ENCODE measurements around the gene CDH12. TPM values are rescaled to one million over a fixed set of nuclear protein-coding genes. Genes with fewer than 3 reads are reported as not detected.
"Not testable (repeated sequence)": the region's sequence is repeated elsewhere in the genome, so short reads cannot be mapped to it uniquely, and the experiment has no call there.

Gene CDH12
- total RNA-seq = not detected

DNA sequence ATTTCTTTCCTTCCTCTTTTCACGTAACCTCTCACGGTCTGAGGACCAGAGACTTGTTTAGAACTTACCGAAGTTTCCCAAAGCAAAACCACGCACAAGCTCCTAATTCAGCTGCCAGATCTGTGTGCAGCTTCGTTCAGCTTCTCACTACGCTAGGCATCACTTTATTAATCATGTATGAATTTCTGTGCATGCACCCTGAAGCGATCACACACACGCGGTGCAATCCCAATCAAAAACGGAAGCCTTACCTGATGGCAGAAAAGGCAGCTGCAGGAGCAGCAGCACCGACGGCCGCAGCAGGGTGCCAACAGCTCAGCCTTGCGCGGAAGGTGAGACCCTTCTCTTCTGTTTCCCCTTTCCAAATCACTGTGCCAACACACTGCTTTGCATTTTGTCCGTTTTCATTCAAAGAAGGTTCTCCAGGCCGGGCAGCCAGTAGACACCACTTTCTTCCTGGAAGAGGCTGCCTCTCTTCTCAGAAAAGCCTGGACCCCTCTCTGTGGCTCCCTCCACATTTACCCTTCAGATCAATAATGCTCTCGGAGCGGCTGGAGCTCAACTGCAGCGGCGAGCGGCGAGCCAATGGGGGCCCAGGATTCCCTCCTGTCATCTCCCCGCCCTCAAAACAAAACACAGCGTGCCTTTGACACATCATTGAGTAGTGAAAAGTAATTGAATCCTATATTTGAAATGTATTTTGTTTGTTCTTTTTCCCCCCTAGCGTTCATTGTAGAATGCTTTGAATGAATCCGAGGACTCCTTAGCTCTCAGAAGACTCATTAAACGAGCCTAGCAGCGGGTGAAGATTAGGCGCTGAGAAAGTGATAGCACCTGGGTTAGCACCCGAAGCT is at the start of gene CDH12:
CDH12 (minus strand) TSS at position 538 of the 854 bp plus-strand sequence.
- no peaks in the 10 kb centered on the region for H3K27me3 Mint-ChIP-seq (ENCODE audit: low read depth)
- no peaks in the 10 kb centered on the region for H3K36me3 Mint-ChIP-seq (ENCODE audit: insufficient read depth)
- ATAC-seq (peak in 1 of 2 donors; percentile 40), DNase-seq (no peak)
- peaks cover 16% of the 10 kb centered on the region for H3K9me3 Mint-ChIP-seq
- peak within 1 kb of the TSS; percentile 47 for H3K4me3 Mint-ChIP-seq
- no peaks in the 10 kb centered on the region for H3K4me1 Mint-ChIP-seq (ENCODE audit: low read depth)

- ATAC-seq = no peak
- no peak for DNase-seq
- H3K4me3 Mint-ChIP-seq = no peak overlapping the region
- no peaks in the 10 kb centered on the region for H3K27me3 Mint-ChIP-seq (ENCODE audit: low read depth)
- no peaks in the 10 kb centered on the region for H3K36me3 Mint-ChIP-seq (ENCODE audit: insufficient read depth)
- H3K9me3 Mint-ChIP-seq = no peaks in the 10 kb centered on the region
- no peaks in the 10 kb centered on the region for H3K4me1 Mint-ChIP-seq (ENCODE audit: low read depth)
These were observed 48.7 kb upstream of the CDH12 start for GRCh38 chr5:22901885-22902284.

- Mint-ChIP-seq H3K4me1 (ENCODE audit: low read depth) (no peaks in the 10 kb centered on the region), H3K36me3 (ENCODE audit: insufficient read depth) (no peaks in the 10 kb centered on the region), H3K4me3 (no peak overlapping the region), H3K27me3 (ENCODE audit: low read depth) (no peaks in the 10 kb centered on the region), H3K9me3 (peaks cover 3% of the 10 kb centered on the region)
- no peak for DNase-seq
- no peak for ATAC-seq
These were observed 47.7 kb upstream of the CDH12 start for GRCh38 chr5:22900801-22901310.

DNA sequence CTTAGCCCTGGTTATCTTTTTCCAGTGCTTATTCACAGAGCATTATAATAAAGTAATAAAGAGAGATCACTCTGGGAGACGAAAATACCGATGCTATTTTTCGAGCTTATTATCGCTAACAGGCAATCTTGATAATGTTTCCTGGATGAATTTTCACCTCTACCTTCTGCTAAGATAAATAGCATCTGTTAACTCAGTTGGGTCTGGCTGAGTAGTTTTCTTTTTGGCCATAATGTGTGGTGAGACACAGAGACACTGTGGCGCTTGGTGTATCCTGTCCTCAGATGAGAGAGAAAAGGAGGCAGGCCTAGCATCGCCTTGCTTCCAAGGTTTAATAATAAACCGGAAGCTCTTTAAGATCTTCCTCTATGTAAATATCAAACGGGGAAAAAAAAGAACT is 46.2 kb upstream of the CDH12 start:
- DNase-seq (no peak), ATAC-seq (no peak)
- peaks cover 3% of the 10 kb centered on the region for H3K9me3 Mint-ChIP-seq
- no peaks in the 10 kb centered on the region for H3K36me3 Mint-ChIP-seq (ENCODE audit: insufficient read depth)
- no peak overlapping the region for H3K4me3 Mint-ChIP-seq
- no peaks in the 10 kb centered on the region for H3K4me1 Mint-ChIP-seq (ENCODE audit: low read depth)
- no peaks in the 10 kb centered on the region for H3K27me3 Mint-ChIP-seq (ENCODE audit: low read depth)

DNA sequence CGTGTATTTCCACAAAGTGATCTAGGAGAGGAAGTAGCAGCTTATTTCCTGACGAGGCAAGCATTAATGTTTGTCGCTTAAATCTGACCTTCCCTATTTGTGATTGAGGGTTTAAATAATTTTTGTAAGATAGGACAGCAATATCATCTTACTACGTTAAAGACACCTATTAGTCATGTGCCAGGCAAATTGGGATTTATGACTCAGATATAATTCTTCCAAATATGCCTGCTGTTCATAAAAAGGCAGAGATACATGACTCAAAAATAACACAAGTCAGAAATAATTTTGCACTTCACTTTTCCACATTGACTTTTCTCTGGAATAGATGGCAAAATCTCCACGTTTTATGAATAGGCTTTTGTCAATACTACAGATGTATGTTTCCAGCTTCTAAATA is 43.0 kb upstream of the CDH12 start:
- no peak overlapping the region for H3K4me3 Mint-ChIP-seq
- no peak for ATAC-seq
- no peak for DNase-seq
- no peaks in the 10 kb centered on the region for H3K27me3 Mint-ChIP-seq (ENCODE audit: low read depth)
- H3K9me3 Mint-ChIP-seq = peaks cover 10% of the 10 kb centered on the region
- no peaks in the 10 kb centered on the region for H3K36me3 Mint-ChIP-seq (ENCODE audit: insufficient read depth)
- H3K4me1 Mint-ChIP-seq (ENCODE audit: low read depth) = no peaks in the 10 kb centered on the region

- H3K27me3 Mint-ChIP-seq (ENCODE audit: low read depth) = no peaks in the 10 kb centered on the region
- H3K4me1 Mint-ChIP-seq (ENCODE audit: low read depth) = no peaks in the 10 kb centered on the region
- H3K36me3 Mint-ChIP-seq (ENCODE audit: insufficient read depth) = no peaks in the 10 kb centered on the region
- no peak overlapping the region for H3K4me3 Mint-ChIP-seq
- ATAC-seq (no peak), DNase-seq (no peak)
- H3K9me3 Mint-ChIP-seq = peaks cover 20% of the 10 kb centered on the region
These were observed 39.3 kb upstream of the CDH12 start for GRCh38 chr5:22892441-22892840.

GRCh38 chr5:22889720-22890119 is 36.6 kb upstream of the CDH12 start:
- ATAC-seq (no peak), DNase-seq (no peak)
- no peak overlapping the region for H3K4me3 Mint-ChIP-seq
- no peaks in the 10 kb centered on the region for H3K4me1 Mint-ChIP-seq (ENCODE audit: low read depth)
- no peaks in the 10 kb centered on the region for H3K36me3 Mint-ChIP-seq (ENCODE audit: insufficient read depth)
- no peaks in the 10 kb centered on the region for H3K27me3 Mint-ChIP-seq (ENCODE audit: low read depth)
- peaks cover 23% of the 10 kb centered on the region for H3K9me3 Mint-ChIP-seq

- no peaks in the 10 kb centered on the region for H3K36me3 Mint-ChIP-seq (ENCODE audit: insufficient read depth)
- H3K27me3 Mint-ChIP-seq (ENCODE audit: low read depth) = no peaks in the 10 kb centered on the region
- no peak for DNase-seq
- H3K9me3 Mint-ChIP-seq = peaks cover 27% of the 10 kb centered on the region
- no peak for ATAC-seq
- H3K4me1 Mint-ChIP-seq (ENCODE audit: low read depth) = no peaks in the 10 kb centered on the region
- H3K4me3 Mint-ChIP-seq = no peak overlapping the region
These were observed 34.4 kb upstream of the CDH12 start for GRCh38 chr5:22887566-22887965.

DNA sequence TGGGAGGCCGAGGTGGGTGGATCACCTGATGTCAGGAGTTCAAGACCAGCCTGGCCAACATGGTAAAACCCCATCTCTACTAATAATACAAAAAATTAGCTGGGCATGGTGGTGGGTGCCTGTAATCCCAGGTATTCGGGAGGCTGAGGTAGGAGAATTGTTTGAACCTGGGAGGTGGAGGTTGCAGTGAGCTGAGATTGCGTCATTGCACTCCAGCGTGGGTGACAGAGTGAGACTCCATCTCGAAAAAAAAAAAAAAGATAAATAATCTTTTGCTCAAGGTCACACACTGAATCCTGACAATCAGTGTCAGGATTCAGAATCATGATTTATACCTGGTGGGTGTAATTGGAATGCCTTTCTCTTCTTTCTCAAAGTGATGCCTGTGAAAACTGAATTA is 5.8 kb upstream of the CDH12 start:
- not testable (repeated sequence) for DNase-seq; H3K4me1 Mint-ChIP-seq (ENCODE audit: low read depth); H3K4me3 Mint-ChIP-seq; ATAC-seq; H3K36me3 Mint-ChIP-seq (ENCODE audit: insufficient read depth); H3K27me3 Mint-ChIP-seq (ENCODE audit: low read depth)
- H3K9me3 Mint-ChIP-seq = peaks cover 16% of the 10 kb centered on the region

DNA sequence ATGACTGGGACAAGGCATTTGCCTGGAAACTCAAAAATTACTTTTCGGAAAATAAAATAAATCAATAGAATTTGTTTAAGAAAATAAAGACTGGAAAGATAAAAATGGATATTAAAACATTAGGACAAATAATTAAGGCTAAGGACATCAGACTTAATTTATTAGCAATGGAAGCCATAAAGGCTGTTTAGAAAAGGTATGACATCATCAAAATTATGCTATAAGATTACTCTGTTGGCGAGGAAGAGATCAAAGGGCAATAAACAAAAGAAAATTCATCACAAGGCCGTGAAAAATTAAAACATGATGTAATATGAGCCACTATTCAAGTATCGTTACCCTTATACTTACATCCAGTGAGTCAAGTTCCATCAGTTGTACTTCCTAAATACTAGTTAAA is 2.7 kb upstream of the CDH12 start:
- Mint-ChIP-seq H3K36me3 (ENCODE audit: insufficient read depth) (no peaks in the 10 kb centered on the region), H3K27me3 (ENCODE audit: low read depth) (no peaks in the 10 kb centered on the region), H3K9me3 (peaks cover 16% of the 10 kb centered on the region), H3K4me3 (no peak overlapping the region), H3K4me1 (ENCODE audit: low read depth) (no peaks in the 10 kb centered on the region)
- DNase-seq (no peak), ATAC-seq (no peak)

GRCh38 chr5:22850981-22851380 is 2.2 kb downstream of the CDH12 start:
- no peaks in the 10 kb centered on the region for H3K27me3 Mint-ChIP-seq (ENCODE audit: low read depth)
- no peaks in the 10 kb centered on the region for H3K4me1 Mint-ChIP-seq (ENCODE audit: low read depth)
- ATAC-seq (no peak), DNase-seq (no peak)
- H3K9me3 Mint-ChIP-seq = peaks cover 10% of the 10 kb centered on the region
- H3K36me3 Mint-ChIP-seq (ENCODE audit: insufficient read depth) = no peaks in the 10 kb centered on the region
- no peak overlapping the region for H3K4me3 Mint-ChIP-seq

- ATAC-seq (no peak), DNase-seq (no peak)
- Mint-ChIP-seq H3K36me3 (ENCODE audit: insufficient read depth) (no peaks in the 10 kb centered on the region), H3K9me3 (peaks cover 8% of the 10 kb centered on the region), H3K4me1 (ENCODE audit: low read depth) (no peaks in the 10 kb centered on the region), H3K4me3 (no peak overlapping the region), H3K27me3 (ENCODE audit: low read depth) (no peaks in the 10 kb centered on the region)
These were observed 6.5 kb downstream of the CDH12 start for GRCh38 chr5:22846693-22847092.

DNA sequence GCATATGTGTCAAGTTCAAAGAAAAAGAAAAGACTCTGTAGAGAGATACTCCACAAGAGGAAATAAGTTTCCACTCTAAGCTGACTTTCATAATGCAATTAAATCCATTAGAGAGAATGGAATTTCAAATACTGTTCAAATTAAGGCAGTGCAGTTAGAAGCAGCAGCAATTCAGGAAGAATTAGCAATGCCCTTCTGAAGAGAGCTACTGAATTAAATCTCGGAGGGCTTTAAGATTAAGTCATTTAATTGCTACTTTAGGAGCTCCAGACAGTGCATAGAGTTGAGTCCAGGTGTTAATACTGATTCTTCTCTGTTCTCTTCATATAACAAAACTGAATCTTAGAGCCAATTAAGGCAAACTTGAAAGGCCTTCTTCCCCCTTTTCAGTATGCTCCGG is 8.5 kb downstream of the CDH12 start:
- Mint-ChIP-seq H3K27me3 (ENCODE audit: low read depth) (no peaks in the 10 kb centered on the region), H3K36me3 (ENCODE audit: insufficient read depth) (no peaks in the 10 kb centered on the region), H3K9me3 (peaks cover 19% of the 10 kb centered on the region), H3K4me1 (ENCODE audit: low read depth) (no peaks in the 10 kb centered on the region), H3K4me3 (no peak overlapping the region)
- DNase-seq = no peak
- ATAC-seq = no peak

- peaks cover 19% of the 10 kb centered on the region for H3K9me3 Mint-ChIP-seq
- H3K4me1 Mint-ChIP-seq (ENCODE audit: low read depth) = no peaks in the 10 kb centered on the region
- no peak overlapping the region for H3K4me3 Mint-ChIP-seq
- no peaks in the 10 kb centered on the region for H3K27me3 Mint-ChIP-seq (ENCODE audit: low read depth)
- no peaks in the 10 kb centered on the region for H3K36me3 Mint-ChIP-seq (ENCODE audit: insufficient read depth)
- DNase-seq (no peak), ATAC-seq (no peak)
These were observed 9.0 kb downstream of the CDH12 start for GRCh38 chr5:22844155-22844554.

DNA sequence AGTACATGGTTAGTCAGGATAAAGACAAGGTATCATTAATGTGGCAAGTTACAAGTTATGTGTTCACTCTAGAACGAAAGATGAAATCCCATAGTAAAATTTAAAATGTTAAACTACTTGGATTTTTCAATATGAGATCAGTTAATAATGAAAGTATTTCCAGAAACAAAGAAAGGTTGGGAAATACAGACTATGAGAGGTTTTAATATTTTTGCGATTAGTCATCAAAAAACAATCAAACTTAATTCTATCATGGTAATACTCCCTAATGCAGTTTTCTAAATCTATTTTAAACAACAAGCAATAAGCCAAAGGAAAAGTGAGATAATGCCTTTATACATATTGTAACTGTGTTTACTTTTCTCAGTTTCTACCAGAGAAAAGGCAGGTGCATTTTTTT is 10.6 kb downstream of the CDH12 start:
- Mint-ChIP-seq H3K36me3 (ENCODE audit: insufficient read depth) (no peaks in the 10 kb centered on the region), H3K4me1 (ENCODE audit: low read depth) (no peaks in the 10 kb centered on the region), H3K27me3 (ENCODE audit: low read depth) (no peaks in the 10 kb centered on the region), H3K9me3 (peaks cover 19% of the 10 kb centered on the region), H3K4me3 (no peak overlapping the region)
- DNase-seq (no peak), ATAC-seq (no peak)

Measured in activated T-cell treated with anti-CD3 and anti-CD28 coated beads, Interleukin-2, amount 50 U/mL, for 4 hours (primary cell).